HEK293 (cell line): Measurements from ENCODE around the gene SHOC2.

Experiments used
- MZF1 ChIP-seq: fragments of 450-650 bp; formaldehyde crosslinking; IDR thresholded peaks from 2 replicates; pipeline ENCODE4 v1.5.1; 2017; ENCODE audit warnings: missing biosample characterization, missing genetic modification characterization, borderline replicate concordance
- REPIN1 ChIP-seq: fragments of 450-650 bp; formaldehyde crosslinking; IDR thresholded peaks from 2 replicates; pipeline ENCODE4 v1.5.1; 2017; ENCODE audit warnings: missing biosample characterization, missing genetic modification characterization, low read depth
- SETDB1 ChIP-seq: IDR thresholded peaks from one replicate; pipeline ENCODE4 v1.6.1; 2017; ENCODE audit warnings: mild to moderate bottlenecking, low read length, moderate library complexity, mixed read lengths; ENCODE audit not compliant: insufficient read length
- SP3 ChIP-seq: fragments of 450-650 bp; formaldehyde crosslinking; IDR thresholded peaks from 2 replicates; pipeline ENCODE4 v1.5.1; 2016; ENCODE audit warnings: missing biosample characterization, missing genetic modification characterization
- YY1 ChIP-seq: fragments of 450-650 bp; formaldehyde crosslinking; IDR thresholded peaks from 2 replicates; pipeline ENCODE4 v1.5.1; 2018; ENCODE audit warnings: missing biosample characterization, missing genetic modification characterization
- ZNF274 ChIP-seq, 2 experiments: fragments of 200-500 bp in 1 of 2; fragments of 450-650 bp in 1 of 2; sonication (Bioruptor generic) in 1 of 2; formaldehyde crosslinking in 1 of 2; IDR thresholded peaks; 2 replicates each; pipeline versions ENCODE4 v1.5.1 to v1.6.1; 2014 to 2016; ENCODE audit warnings: borderline replicate concordance in 1 of 2, inconsistent platforms in 1 of 2, low read length in 1 of 2, missing biosample characterization in 1 of 2, missing genetic modification characterization in 1 of 2
- ZNF701 ChIP-seq: fragments of 450-650 bp; formaldehyde crosslinking; IDR thresholded peaks from 2 replicates; pipeline ENCODE4 v1.5.1; 2016; ENCODE audit warnings: missing biosample characterization, missing genetic modification characterization
- TF ChIP-seq, protein P1 (sequence below): fragments of 450-650 bp; formaldehyde crosslinking; IDR thresholded peaks from 2 replicates; pipeline ENCODE4 v1.5.1; 2016; ENCODE audit warnings: missing biosample characterization, missing genetic modification characterization
- TF ChIP-seq, protein P2 (sequence below): fragments of 450-650 bp; formaldehyde crosslinking; conservative IDR thresholded peaks from 2 replicates; pipeline ENCODE4 v1.5.1; 2016; ENCODE audit warnings: low read depth, missing biosample characterization, missing genetic modification characterization
- TF ChIP-seq, protein P3 (sequence below): sonication (generic); formaldehyde crosslinking; IDR thresholded peaks from 2 replicates; pipeline ENCODE4 v1.8.1; 2022; ENCODE audit warnings: mild to moderate bottlenecking, moderate library complexity, missing genetic modification reagents

DNA sequence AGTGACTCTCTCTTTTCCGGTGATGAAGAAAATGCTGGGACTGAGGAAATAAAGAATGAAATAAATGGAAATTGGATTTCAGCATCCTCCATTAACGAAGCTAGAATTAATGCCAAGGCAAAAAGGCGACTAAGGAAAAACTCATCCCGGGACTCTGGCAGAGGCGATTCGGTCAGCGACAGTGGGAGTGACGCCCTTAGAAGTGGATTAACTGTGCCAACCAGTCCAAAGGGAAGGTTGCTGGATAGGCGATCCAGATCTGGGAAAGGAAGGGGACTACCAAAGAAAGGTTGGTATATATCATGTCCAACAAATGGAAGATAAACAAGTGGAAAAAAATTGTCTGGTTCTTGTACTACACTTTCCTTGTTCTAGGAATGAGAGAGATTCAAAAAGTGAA lies 38.2 kb upstream of the SHOC2 start:
- TF ChIP-seq SETDB1 (no peak), YY1 (tag by site-specific recombination) (no peak), MZF1 (no peak), SP3 (tag by site-specific recombination) (no peak), REPIN1 (tag by site-specific recombination) (no peak), ZNF274 (IDR thresholded peaks at IDR 0.05; ENCODE audit: low read length) (no peak), ZNF274 (tag by site-specific recombination; IDR thresholded peaks at IDR 0.05; ENCODE audit: borderline replicate concordance) (no peak), ZNF701 (no peak)
- TF ChIP-seq, protein P1, sequence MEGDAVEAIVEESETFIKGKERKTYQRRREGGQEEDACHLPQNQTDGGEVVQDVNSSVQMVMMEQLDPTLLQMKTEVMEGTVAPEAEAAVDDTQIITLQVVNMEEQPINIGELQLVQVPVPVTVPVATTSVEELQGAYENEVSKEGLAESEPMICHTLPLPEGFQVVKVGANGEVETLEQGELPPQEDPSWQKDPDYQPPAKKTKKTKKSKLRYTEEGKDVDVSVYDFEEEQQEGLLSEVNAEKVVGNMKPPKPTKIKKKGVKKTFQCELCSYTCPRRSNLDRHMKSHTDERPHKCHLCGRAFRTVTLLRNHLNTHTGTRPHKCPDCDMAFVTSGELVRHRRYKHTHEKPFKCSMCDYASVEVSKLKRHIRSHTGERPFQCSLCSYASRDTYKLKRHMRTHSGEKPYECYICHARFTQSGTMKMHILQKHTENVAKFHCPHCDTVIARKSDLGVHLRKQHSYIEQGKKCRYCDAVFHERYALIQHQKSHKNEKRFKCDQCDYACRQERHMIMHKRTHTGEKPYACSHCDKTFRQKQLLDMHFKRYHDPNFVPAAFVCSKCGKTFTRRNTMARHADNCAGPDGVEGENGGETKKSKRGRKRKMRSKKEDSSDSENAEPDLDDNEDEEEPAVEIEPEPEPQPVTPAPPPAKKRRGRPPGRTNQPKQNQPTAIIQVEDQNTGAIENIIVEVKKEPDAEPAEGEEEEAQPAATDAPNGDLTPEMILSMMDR (tag by site-specific recombination) = no peak
- TF ChIP-seq, protein P2, sequence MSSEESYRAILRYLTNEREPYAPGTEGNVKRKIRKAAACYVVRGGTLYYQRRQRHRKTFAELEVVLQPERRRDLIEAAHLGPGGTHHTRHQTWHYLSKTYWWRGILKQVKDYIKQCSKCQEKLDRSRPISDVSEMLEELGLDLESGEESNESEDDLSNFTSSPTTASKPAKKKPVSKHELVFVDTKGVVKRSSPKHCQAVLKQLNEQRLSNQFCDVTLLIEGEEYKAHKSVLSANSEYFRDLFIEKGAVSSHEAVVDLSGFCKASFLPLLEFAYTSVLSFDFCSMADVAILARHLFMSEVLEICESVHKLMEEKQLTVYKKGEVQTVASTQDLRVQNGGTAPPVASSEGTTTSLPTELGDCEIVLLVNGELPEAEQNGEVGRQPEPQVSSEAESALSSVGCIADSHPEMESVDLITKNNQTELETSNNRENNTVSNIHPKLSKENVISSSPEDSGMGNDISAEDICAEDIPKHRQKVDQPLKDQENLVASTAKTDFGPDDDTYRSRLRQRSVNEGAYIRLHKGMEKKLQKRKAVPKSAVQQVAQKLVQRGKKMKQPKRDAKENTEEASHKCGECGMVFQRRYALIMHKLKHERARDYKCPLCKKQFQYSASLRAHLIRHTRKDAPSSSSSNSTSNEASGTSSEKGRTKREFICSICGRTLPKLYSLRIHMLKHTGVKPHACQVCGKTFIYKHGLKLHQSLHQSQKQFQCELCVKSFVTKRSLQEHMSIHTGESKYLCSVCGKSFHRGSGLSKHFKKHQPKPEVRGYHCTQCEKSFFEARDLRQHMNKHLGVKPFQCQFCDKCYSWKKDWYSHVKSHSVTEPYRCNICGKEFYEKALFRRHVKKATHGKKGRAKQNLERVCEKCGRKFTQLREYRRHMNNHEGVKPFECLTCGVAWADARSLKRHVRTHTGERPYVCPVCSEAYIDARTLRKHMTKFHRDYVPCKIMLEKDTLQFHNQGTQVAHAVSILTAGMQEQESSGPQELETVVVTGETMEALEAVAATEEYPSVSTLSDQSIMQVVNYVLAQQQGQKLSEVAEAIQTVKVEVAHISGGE (tag by site-specific recombination) = no peak
- TF ChIP-seq, protein P3, sequence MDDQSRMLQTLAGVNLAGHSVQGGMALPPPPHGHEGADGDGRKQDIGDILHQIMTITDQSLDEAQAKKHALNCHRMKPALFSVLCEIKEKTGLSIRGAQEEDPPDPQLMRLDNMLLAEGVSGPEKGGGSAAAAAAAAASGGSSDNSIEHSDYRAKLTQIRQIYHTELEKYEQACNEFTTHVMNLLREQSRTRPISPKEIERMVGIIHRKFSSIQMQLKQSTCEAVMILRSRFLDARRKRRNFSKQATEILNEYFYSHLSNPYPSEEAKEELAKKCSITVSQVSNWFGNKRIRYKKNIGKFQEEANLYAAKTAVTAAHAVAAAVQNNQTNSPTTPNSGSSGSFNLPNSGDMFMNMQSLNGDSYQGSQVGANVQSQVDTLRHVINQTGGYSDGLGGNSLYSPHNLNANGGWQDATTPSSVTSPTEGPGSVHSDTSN = no peak
